ENCODE measurements around the gene NBEAL2. TPM values are rescaled to one million over a fixed set of nuclear protein-coding genes. Genes with fewer than 3 reads are reported as not detected.

NBEAL2 gene
- total RNA-seq, 1 experiment from 2014 or later, result 2.0 TPM

- Histone ChIP-seq H3K9me3 (replicated peaks) (no peaks in the 10 kb centered on the region), H3K27me3 (replicated peaks) (no peaks in the 10 kb centered on the region), H3K27ac (no peak overlapping the region), H3K4me1 (replicated peaks) (peaks cover 5% of the 10 kb centered on the region; the same call in 1 of the 2 replicates), H3K36me3 (no peaks in the 10 kb centered on the region), H3K4me3 (no peak overlapping the region)
- no peak for DNase-seq (ENCODE audit: low read depth in 1 of 2, low spot score in 2 of 2)
Observed at GRCh38 chr3:46992231-46992630, 12.8 kb downstream of the NBEAL2 start.

GRCh38 chr3:46993292-46993691, 13.8 kb downstream of the NBEAL2 start:
- no peaks in the 10 kb centered on the region for H3K27me3 ChIP-seq (replicated peaks)
- no peak overlapping the region for H3K27ac ChIP-seq
- peaks cover 6% of the 10 kb centered on the region; the same call in 1 of the 2 replicates for H3K4me1 ChIP-seq (replicated peaks)
- H3K4me3 ChIP-seq, result no peak overlapping the region
- no peaks in the 10 kb centered on the region for H3K36me3 ChIP-seq
- no peaks in the 10 kb centered on the region for H3K9me3 ChIP-seq (replicated peaks)
- DNase-seq (ENCODE audit: low read depth in 1 of 2, low spot score in 2 of 2), result no peak

GRCh38 chr3:46993986-46994385, 14.5 kb downstream of the NBEAL2 start:
- H3K9me3 ChIP-seq (replicated peaks), result no peaks in the 10 kb centered on the region
- H3K4me3 ChIP-seq, result no peak overlapping the region
- H3K27me3 ChIP-seq (replicated peaks), result no peaks in the 10 kb centered on the region
- H3K36me3 ChIP-seq, result no peaks in the 10 kb centered on the region
- DNase-seq (ENCODE audit: low read depth in 1 of 2, low spot score in 2 of 2), result no peak
- H3K4me1 ChIP-seq (replicated peaks), result peaks cover 6% of the 10 kb centered on the region; the same call in 1 of the 2 replicates
- no peak overlapping the region for H3K27ac ChIP-seq

- Histone ChIP-seq H3K27me3 (replicated peaks) (no peaks in the 10 kb centered on the region), H3K27ac (no peak overlapping the region), H3K4me3 (no peak overlapping the region)
Observed at GRCh38 chr3:46994801-46995731, 15.6 kb downstream of the NBEAL2 start.

GRCh38 chr3:46995901-46996562, 16.6 kb downstream of the NBEAL2 start:
- H3K36me3 ChIP-seq, result no peaks in the 10 kb centered on the region
- peaks cover 14% of the 10 kb centered on the region for H3K4me1 ChIP-seq (replicated peaks)
- H3K27me3 ChIP-seq (replicated peaks), result no peaks in the 10 kb centered on the region
- H3K9me3 ChIP-seq (replicated peaks), result no peaks in the 10 kb centered on the region
- no peak overlapping the region for H3K27ac ChIP-seq
- no peak for DNase-seq (ENCODE audit: low read depth in 1 of 2, low spot score in 2 of 2)
- H3K4me3 ChIP-seq, result no peak overlapping the region

More at GRCh38 chr3:46994801-46995731, 15.6 kb downstream of the NBEAL2 start:
- Histone ChIP-seq H3K36me3 (no peaks in the 10 kb centered on the region), H3K9me3 (replicated peaks) (no peaks in the 10 kb centered on the region), H3K4me1 (replicated peaks) (peaks cover 6% of the 10 kb centered on the region; the same call in 1 of the 2 replicates)
- DNase-seq (ENCODE audit: low read depth in 1 of 2, low spot score in 2 of 2), result no peak

GRCh38 chr3:46996689-46997452, 17.4 kb downstream of the NBEAL2 start:
- peaks cover 14% of the 10 kb centered on the region for H3K4me1 ChIP-seq (replicated peaks)
- no peaks in the 10 kb centered on the region for H3K9me3 ChIP-seq (replicated peaks)
- no peak overlapping the region for H3K4me3 ChIP-seq
- H3K36me3 ChIP-seq, result no peaks in the 10 kb centered on the region
- H3K27ac ChIP-seq, result no peak overlapping the region
- DNase-seq (ENCODE audit: low read depth in 1 of 2, low spot score in 2 of 2), result no peak
- H3K27me3 ChIP-seq (replicated peaks), result no peaks in the 10 kb centered on the region

- H3K4me3 ChIP-seq, result no peak overlapping the region
- DNase-seq (ENCODE audit: low read depth in 1 of 2, low spot score in 2 of 2), result no peak
Observed at GRCh38 chr3:46997453-46998091, 18.1 kb downstream of the NBEAL2 start.

GRCh38 chr3:46998121-46998851, 18.8 kb downstream of the NBEAL2 start:
- peak in 1 of 2 experiments; percentile 55 for DNase-seq (ENCODE audit: low read depth in 1 of 2, low spot score in 2 of 2)
- Histone ChIP-seq H3K9me3 (replicated peaks) (no peaks in the 10 kb centered on the region), H3K27ac (no peak overlapping the region), H3K27me3 (replicated peaks) (no peaks in the 10 kb centered on the region), H3K36me3 (no peaks in the 10 kb centered on the region), H3K4me1 (replicated peaks) (peaks cover 14% of the 10 kb centered on the region), H3K4me3 (no peak overlapping the region)

More at GRCh38 chr3:46997453-46998091, 18.1 kb downstream of the NBEAL2 start:
- H3K4me1 ChIP-seq (replicated peaks), result peaks cover 14% of the 10 kb centered on the region
- no peaks in the 10 kb centered on the region for H3K27me3 ChIP-seq (replicated peaks)
- H3K27ac ChIP-seq, result no peak overlapping the region
- H3K36me3 ChIP-seq, result no peaks in the 10 kb centered on the region
- H3K9me3 ChIP-seq (replicated peaks), result no peaks in the 10 kb centered on the region

- H3K27ac ChIP-seq, result no peak overlapping the region
- H3K4me3 ChIP-seq, result no peak overlapping the region
- H3K9me3 ChIP-seq (replicated peaks), result no peaks in the 10 kb centered on the region
- no peaks in the 10 kb centered on the region for H3K36me3 ChIP-seq
- H3K4me1 ChIP-seq (replicated peaks), result peaks cover 14% of the 10 kb centered on the region
- H3K27me3 ChIP-seq (replicated peaks), result no peaks in the 10 kb centered on the region
- DNase-seq (ENCODE audit: low read depth in 1 of 2, low spot score in 2 of 2), result no peak
Observed at GRCh38 chr3:46998852-46999515, 19.5 kb downstream of the NBEAL2 start.

- Histone ChIP-seq H3K4me3 (no peak overlapping the region), H3K27me3 (replicated peaks) (no peaks in the 10 kb centered on the region), H3K27ac (no peak overlapping the region), H3K36me3 (no peaks in the 10 kb centered on the region), H3K9me3 (replicated peaks) (no peaks in the 10 kb centered on the region), H3K4me1 (replicated peaks) (peaks cover 14% of the 10 kb centered on the region)
- DNase-seq (ENCODE audit: low read depth in 1 of 2, low spot score in 2 of 2), result no peak
Observed at GRCh38 chr3:46999516-47000197, 20.2 kb downstream of the NBEAL2 start.

GRCh38 chr3:47000198-47000815, 20.8 kb downstream of the NBEAL2 start:
- Histone ChIP-seq H3K36me3 (no peaks in the 10 kb centered on the region), H3K27ac (no peak overlapping the region), H3K27me3 (replicated peaks) (no peaks in the 10 kb centered on the region), H3K4me3 (no peak overlapping the region), H3K4me1 (replicated peaks) (peaks cover 14% of the 10 kb centered on the region), H3K9me3 (replicated peaks) (no peaks in the 10 kb centered on the region)
- DNase-seq (ENCODE audit: low read depth in 1 of 2, low spot score in 2 of 2), result no peak

Measured in SJSA1 (cell line).